NCI-H187 (cell line): ENCODE measurements around the gene TBC1D2.

Source experiments
- DNase-seq, 2 experiments: peaks; one replicate each; lab custom pipeline; 2025; lab: John Stamatoyannopoulos, UW

The TBC1D2 gene

GRCh38 chr9:98218562-98219363, 36.7 kb downstream of the TBC1D2 start:
- DNase-seq = no peak

DNA sequence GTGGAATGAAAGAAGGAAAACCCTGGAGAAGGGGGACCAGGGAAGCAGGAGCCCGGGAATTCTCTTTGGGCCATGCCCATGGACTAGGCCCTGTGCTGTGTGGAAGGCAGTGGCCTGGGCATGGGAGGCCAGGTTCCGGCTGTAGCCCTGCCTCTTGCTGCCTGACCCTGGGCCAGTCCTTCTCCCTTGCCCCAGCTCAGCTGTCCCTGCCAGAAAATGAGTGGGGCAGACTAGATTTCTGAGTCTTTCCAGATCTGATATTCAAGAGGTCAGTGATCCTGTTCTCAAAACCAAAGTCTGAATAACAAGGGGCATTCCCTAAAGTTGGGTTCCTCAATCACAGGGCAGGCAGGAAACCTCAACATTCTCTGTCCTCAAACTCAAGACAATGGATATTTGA, 38.2 kb downstream of the TBC1D2 start:
- DNase-seq = no peak

DNA sequence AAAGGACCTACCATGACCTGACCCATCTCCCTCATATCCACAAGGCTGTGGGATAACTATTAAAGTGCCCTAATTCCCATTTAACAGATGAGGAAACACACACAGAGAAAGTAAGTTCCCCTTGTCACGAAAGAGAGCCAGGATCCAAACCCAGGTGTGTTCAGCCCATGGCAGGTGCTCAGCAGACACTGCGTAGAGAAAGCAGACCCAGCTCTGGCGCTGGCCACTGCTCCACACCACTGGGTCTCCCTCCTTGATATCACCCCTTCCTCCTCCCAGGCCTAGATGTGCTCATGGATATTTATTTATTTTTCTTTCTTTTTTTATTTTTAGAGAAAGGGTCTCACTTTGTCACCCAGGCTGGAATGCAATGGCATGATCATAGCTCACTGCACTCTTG, 39.1 kb downstream of the TBC1D2 start:
- DNase-seq = no peak

DNA sequence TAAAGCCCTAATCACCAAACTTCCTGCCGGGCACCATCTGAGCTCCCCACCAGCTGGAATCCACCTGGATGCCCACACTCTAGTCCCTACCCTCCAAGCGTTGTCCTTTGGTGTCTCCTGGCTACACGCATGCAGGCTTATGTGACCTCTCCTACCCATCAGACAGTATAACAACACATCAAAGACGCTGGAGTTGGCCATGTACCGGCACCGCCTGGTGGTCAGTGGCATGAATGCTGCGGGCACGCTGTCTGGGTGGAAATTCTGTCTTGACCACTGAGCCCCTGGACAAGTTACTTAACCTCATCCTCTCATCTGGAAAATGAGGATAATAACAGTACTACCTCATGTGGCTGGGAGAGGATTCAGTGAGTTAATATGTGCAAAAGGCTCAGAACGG, 39.6 kb downstream of the TBC1D2 start:
- DNase-seq = no peak

- DNase-seq = no peak
These were observed 40.2 kb downstream of the TBC1D2 start for GRCh38 chr9:98215271-98215670.

DNA sequence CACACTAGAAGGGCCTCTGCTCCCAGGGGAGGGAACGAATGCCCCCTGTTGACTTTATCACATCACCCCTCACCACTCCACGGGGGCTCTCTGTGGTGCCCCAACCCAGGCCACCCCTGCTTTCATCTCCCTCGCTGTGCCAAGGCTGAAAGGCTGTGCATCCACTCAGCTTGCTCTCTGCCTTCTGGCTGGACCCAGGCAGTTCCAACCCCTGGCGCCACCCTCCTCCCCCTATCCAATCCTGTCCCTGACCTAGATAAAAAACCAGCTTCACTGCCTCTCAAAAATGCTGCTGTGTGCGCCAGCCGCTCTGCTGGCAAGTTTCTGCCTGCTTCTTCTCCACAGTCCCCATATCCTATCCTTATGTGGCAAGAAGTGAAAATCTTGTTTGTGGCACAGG, 40.6 kb downstream of the TBC1D2 start:
- no peak for DNase-seq

DNA sequence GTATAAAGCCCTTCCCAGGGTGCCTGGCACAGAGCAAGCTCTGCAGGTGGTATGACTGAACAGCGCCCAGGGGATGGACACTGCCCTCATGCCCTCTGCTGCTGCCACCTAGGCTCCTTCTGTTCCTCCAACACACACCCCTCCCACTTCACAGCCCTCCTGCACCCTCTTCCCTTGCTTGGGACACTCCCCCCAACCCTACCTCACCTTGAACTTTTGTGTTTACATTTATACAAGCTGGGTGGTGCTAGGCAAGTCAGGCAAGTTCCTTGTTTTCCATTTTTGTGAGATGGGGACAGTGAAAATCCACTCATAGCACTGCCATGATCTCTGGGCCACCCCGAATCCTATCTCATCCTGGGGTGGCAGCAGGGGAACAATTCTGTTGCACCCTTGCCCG, 44.2 kb downstream of the TBC1D2 start:
- no peak for DNase-seq

DNA sequence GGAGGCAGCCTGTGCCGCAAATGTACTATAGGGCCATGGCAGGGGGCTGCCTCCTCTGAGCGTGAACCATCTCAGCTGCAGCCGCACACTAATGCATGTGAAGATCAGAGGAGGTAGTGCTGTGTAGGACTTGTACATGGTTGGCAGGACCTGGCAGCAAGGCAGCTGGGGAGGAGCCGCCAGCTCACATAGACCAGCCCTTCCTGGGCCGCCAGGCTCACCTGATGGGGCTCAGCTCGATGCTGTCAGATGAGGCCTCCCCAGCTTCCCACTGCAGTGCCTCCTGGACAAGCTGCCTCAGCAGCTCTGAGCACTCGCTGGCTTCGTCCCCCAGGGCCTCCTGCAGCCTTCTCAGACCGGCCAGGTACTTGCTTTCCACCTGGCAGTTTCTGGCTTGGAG, 45.0 kb downstream of the TBC1D2 start:
- no peak for DNase-seq

- no peak for DNase-seq
These were observed 45.9 kb downstream of the TBC1D2 start for GRCh38 chr9:98209530-98209929.

GRCh38 chr9:98208635-98209034, 46.8 kb downstream of the TBC1D2 start:
- DNase-seq = no peak

- DNase-seq = no peak
These were observed 47.8 kb downstream of the TBC1D2 start for GRCh38 chr9:98207606-98208005.

DNA sequence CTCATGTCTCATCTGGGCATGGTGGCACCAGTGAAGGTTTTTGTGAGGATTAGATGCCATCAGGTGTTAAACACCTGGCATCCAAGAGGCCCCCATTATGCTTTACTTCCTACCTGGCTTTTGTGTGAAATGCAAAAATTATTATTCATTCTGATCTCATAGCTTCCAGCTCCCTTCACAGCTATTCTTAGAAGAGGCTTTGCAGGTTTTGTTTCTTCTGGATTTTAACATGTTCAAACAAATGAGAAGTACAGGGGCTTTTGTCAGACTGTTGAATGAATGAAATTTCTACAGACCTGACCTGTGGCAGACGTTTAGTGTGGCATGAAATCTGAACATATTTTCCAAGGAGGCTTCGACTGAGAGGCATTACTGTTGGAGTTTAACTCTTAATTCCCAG, 48.7 kb downstream of the TBC1D2 start:
- no peak for DNase-seq

- DNase-seq = no peak
These were observed 50.8 kb downstream of the TBC1D2 start for GRCh38 chr9:98204692-98205091.

DNA sequence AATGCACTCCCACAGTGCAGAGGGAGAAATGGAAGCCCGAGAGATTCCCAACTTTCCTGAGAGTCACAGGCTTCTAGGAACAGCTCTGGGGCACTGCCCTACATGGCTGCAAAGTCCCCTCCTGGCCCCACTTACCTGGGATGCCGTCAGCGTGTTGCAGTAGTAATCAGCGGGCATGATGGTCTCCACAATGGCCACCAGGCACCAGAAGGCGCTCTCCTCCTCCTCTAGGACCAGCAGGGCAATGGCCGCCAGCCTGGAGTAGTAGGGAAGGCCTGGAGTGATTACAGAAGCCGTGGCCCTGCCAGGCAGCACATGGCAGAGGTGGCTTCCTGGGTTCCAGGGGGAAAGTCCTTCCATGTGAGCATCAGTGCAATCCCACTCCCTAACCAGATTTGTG, 52.3 kb downstream of the TBC1D2 start:
- no peak for DNase-seq

DNA sequence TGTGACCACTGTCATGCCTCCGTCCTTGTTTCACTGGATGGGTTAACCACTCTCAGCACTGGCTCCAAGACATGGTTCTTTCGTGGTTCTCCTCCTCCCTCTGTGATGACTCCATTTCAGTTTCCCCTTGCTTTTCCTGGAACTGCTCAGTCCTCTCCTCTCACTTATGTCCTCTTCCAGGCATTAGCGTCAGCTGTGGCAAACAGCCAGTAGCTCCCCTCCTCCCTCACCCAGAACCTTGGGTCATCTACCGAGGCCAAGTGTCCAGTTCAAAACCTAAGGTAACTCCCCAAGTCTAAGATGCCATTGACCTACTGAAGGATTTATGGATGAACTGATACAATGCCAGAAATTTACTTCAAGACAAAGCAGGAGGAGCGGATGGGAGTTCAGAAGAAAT, 53.2 kb downstream of the TBC1D2 start:
- no peak for DNase-seq

- DNase-seq = no peak
These were observed 53.7 kb downstream of the TBC1D2 start for GRCh38 chr9:98201749-98202148.

GRCh38 chr9:98201102-98201501, 54.3 kb downstream of the TBC1D2 start:
- DNase-seq = no peak

DNA sequence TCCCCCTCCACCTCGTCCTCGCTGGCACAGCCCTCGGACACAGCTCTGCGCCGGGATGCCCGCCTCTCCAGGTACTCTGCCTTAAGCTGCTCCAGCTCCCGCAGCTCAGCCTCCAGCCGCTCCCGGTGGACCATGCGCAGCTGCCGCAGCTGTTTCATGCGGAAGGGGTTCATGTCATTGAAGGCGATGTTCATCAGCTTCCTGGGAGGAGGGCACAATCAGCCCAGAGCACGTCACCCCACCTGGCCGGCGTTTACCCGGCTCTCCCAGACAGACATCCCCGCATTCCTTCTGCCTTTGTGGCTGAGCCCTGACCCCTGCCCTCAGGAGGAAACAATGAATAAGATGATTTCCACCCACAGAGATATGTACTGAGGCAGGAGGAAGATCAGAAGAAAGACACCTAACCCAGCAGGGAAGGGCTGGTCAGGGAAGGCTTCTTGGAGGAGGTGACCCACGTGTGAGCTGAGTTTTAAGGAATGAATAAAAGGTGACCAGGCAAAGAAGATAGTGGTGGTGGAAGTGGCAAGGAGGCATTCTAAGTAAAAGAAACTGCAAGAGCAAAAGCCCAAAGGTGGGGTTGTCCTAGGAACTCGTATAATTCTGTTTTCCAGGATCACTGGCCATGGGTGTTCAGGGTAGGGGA, 55.9 kb downstream of the TBC1D2 start:
- no peak for DNase-seq

DNA sequence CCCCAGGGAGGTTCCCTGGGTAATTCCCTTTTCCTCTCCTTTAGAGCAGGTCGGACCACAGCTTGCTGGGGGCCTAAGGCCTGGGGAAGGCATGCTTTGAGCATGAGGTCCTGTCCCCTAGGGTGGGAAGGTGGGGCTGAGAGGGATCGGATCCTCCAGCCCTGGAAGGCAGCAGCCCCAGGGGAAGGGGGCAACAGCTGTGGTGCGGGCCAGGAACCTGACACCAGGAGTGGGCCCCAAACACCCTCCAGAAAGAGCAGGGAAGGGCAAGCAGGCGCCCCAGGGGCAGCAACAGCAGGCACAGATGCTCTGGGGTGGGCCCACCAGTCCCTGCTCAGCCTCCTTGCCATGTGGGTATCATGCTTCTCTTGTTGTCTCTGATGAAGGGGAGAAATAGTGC, 59.8 kb downstream of the TBC1D2 start:
- DNase-seq = no peak

- DNase-seq = no peak
These were observed 62.0 kb downstream of the TBC1D2 start for GRCh38 chr9:98193336-98193944.

DNA sequence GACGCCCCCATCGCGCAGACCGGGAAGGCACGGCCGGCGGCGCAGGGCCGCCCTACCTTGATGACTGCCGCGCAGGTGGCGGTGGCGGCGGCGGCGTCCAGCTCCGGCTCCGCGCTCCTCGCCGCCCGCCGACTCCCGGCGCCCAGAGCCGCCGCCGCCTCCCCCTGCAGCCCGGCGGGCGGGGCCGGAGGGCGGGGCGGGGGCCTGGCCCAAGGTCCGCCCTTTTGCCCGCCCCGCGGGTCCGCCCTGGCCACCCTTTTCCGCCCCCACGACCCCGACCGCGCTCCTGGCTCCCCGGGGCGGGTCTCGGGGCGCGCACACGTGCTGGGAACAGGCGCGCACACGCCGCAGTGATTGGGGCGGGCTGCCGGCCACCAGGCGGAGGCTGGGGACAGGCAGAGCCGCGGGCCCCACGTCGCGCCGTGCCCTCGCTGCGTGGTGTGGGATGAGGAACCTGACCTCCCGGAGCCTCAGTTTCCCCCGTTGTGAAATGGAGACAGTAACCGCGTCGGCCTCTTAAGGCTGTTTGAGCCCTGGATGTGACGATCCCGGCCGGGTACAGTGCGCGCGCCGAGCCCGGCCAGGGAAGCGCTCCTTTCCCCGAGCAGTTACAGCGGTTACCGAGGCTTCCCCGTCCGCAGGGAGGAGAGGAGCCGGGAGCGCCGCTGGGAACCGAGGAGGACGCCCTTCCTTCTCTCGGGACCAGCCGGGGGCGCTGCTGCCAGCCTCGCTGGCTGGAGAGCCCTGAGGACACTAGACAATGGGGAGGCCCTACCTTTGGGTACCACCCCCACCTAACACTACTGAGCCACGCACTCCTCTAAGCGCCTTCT, 62.7 kb downstream of the TBC1D2 start, which contains the start of gene CORO2A:
Gene CORO2A, minus strand, starts transcription at position 135 of the 833 bp plus-strand sequence. CDS start 34,977 bp downstream, outside the sequence.
- peak; percentile 49 to 54 for DNase-seq
